ENCODE data around the gene ADAT1.

The ADAT1 gene

DNA sequence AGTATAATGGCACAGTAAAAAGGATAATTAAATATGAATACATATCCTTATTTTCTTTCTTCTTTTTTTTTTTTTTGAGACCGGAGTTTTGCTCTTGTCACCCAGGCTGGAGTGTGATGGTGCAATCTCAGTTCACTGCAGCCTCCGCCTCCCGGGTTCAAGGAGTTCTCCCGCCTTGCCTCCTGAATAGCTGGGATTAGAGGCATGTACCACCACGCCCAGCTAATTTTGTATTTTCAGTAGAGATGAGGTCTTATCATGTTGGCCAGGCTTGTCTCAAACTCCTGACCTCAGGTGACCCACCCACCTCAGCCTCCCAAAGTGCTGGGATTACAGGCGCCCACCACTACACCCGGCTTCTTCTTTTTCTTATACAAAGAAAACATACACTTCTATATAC lies 44.9 kb downstream of the ADAT1 start:
- no peaks in the 10 kb centered on the region for H3K9me3 ChIP-seq (ENCODE audit: control insufficient read depth, insufficient read depth, low read depth, low read length)
- peaks cover 20 to 67% of the 10 kb centered on the region in 2 experiments for H3K36me3 ChIP-seq (ENCODE audit: control insufficient read depth in 2 of 2, insufficient read depth in 1 of 2, low read length in 2 of 2)
- H3K4me3 ChIP-seq (ENCODE audit: low read depth, low read length) = no peak overlapping the region
- H3K27ac ChIP-seq (ENCODE audit: extremely low read depth, low read depth, low read length) = no peak overlapping the region
- TF ChIP-seq ZNF248 (tag by site-specific recombination; IDR thresholded peaks at IDR 0.05) (no peak), MYNN (tag by site-specific recombination; IDR thresholded peaks at IDR 0.05; ENCODE audit: borderline replicate concordance) (no peak), SCRT2 (tag by site-specific recombination; IDR thresholded peaks at IDR 0.05) (no peak)
- ChIA-PET CTCF (interaction anchor here (0.7 to 1.1 kb wide), 2 partner anchors 45 to 71 kb away, joined by 3 read pairs; partner anchors contain the start of gene ADAT1), POLR2A (no interaction called here)
- H3K4me1 ChIP-seq (ENCODE audit: control insufficient read depth, insufficient read depth, low read length) = no peaks in the 10 kb centered on the region

DNA sequence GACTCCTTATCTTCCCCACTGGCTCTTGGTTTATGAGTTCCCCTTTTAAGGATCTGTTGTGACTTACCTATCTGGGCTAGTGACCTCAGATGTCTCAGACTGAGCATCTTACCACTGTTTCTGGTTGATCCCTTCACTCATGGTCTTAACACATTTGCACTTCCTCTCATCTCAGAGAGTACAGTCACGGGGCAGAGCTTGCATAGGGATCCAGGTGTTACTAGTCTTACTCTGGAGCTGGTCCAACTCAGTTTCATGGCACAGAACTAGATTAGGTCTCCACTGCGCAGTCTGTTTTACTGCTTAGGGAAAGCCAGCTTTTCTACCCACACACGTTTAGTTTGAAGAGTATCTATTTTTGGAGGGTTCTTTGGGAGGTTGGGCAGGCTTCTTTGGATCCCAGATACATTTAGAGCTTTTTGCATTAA lies 46.7 kb downstream of the ADAT1 start:
- Histone ChIP-seq H3K9me3 (ENCODE audit: control insufficient read depth, insufficient read depth, low read depth, low read length) (no peaks in the 10 kb centered on the region), H3K4me1 (ENCODE audit: control insufficient read depth, insufficient read depth, low read length) (no peaks in the 10 kb centered on the region), H3K36me3 (ENCODE audit: control insufficient read depth in 2 of 2, insufficient read depth in 1 of 2, low read length in 2 of 2) (peaks cover 27 to 85% of the 10 kb centered on the region in 2 experiments), H3K27ac (ENCODE audit: extremely low read depth, low read depth, low read length) (no peak overlapping the region), H3K4me3 (ENCODE audit: low read depth, low read length) (no peak overlapping the region)
- POLR2A ChIA-PET = no interaction called here
- TF ChIP-seq ZNF785 (tag by site-specific recombination; IDR thresholded peaks at IDR 0.05) (no peak), ZNF112 (tag by site-specific recombination; IDR thresholded peaks at IDR 0.05) (no peak), KLF7 (tag by site-specific recombination; IDR thresholded peaks at IDR 0.05; ENCODE audit: borderline replicate concordance) (no peak), ZNF292 (tag by site-specific recombination; IDR thresholded peaks at IDR 0.05; ENCODE audit: borderline replicate concordance, low read depth) (no peak), ZNF354C (tag by site-specific recombination; IDR thresholded peaks at IDR 0.05; ENCODE audit: borderline replicate concordance, low read depth) (no peak), ZEB2 (tag by site-specific recombination; IDR thresholded peaks at IDR 0.05) (no peak), RBAK (tag by site-specific recombination; IDR thresholded peaks at IDR 0.05) (no peak), ZSCAN16 (tag by site-specific recombination; IDR thresholded peaks at IDR 0.05) (no peak), SCRT2 (tag by site-specific recombination; IDR thresholded peaks at IDR 0.05) (no peak), HOXC10 (CRISPR knock-in tag; IDR thresholded peaks at IDR 0.05) (no peak), ZNF629 (tag by site-specific recombination; IDR thresholded peaks at IDR 0.05) (no peak), ZNF404 (tag by site-specific recombination; IDR thresholded peaks at IDR 0.05) (no peak), FEZF1 (tag by site-specific recombination; IDR thresholded peaks at IDR 0.05) (no peak), ZNF214 (tag by site-specific recombination; IDR thresholded peaks at IDR 0.05; ENCODE audit: borderline replicate concordance) (no peak), ZNF707 (tag by site-specific recombination; IDR thresholded peaks at IDR 0.05) (no peak)
- TF ChIP-seq, protein P1, sequence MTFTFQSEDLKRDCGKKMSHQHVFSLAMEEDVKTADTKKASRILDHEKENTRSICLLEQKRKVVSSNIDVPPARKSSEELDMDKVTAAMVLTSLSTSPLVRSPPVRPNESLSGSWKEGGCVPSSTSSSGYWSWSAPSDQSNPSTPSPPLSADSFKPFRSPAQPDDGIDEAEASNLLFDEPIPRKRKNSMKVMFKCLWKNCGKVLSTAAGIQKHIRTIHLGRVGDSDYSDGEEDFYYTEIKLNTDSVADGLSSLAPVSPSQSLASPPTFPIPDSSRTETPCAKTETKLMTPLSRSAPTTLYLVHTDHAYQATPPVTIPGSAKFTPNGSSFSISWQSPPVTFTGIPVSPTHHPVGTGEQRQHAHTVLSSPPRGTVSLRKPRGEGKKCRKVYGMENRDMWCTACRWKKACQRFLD (tag by site-specific recombination; IDR thresholded peaks at IDR 0.05) = no peak
- TF ChIP-seq, protein P2, sequence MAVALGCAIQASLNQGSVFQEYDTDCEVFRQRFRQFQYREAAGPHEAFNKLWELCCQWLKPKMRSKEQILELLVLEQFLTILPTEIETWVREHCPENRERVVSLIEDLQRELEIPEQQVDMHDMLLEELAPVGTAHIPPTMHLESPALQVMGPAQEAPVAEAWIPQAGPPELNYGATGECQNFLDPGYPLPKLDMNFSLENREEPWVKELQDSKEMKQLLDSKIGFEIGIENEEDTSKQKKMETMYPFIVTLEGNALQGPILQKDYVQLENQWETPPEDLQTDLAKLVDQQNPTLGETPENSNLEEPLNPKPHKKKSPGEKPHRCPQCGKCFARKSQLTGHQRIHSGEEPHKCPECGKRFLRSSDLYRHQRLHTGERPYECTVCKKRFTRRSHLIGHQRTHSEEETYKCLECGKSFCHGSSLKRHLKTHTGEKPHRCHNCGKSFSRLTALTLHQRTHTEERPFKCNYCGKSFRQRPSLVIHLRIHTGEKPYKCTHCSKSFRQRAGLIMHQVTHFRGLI (tag by site-specific recombination; IDR thresholded peaks at IDR 0.05) = no peak
- CTCF ChIA-PET = interaction anchor here (1.0 to 1.5 kb wide), 2 partner anchors 59 to 104 kb away, joined by 3 to 8 read pairs; no protein-coding TSS in a partner anchor

DNA sequence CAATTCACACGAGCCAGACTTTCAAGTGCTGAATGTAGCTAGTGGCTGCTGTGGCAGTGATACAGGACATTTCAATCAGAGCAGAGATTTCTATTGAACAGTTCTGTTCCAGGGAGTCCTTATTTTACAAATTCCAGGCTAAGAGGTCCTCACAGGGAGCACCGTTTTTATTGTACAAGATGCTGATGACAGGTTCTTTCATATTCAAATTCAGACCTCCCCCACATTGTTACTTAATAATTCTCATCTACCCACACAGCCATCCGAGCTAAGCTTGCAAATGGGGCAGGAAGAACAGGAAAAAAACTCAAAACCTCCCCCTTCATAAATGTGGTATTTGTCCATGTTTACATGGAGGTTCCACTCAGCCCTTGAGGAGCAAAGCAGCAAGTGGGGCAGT lies 47.1 kb downstream of the ADAT1 start:
- ChIA-PET CTCF (interaction anchor here (1.0 to 1.5 kb wide), 2 partner anchors 58 to 103 kb away, joined by 3 to 8 read pairs; no protein-coding TSS in a partner anchor), POLR2A (no interaction called here)
- Histone ChIP-seq H3K4me1 (ENCODE audit: control insufficient read depth, insufficient read depth, low read length) (no peaks in the 10 kb centered on the region), H3K27ac (ENCODE audit: extremely low read depth, low read depth, low read length) (no peak overlapping the region), H3K9me3 (ENCODE audit: control insufficient read depth, insufficient read depth, low read depth, low read length) (no peaks in the 10 kb centered on the region), H3K36me3 (ENCODE audit: control insufficient read depth in 2 of 2, insufficient read depth in 1 of 2, low read length in 2 of 2) (peaks cover 32 to 90% of the 10 kb centered on the region in 2 experiments), H3K4me3 (ENCODE audit: low read depth, low read length) (no peak overlapping the region)
- TF ChIP-seq ZEB2 (tag by site-specific recombination; IDR thresholded peaks at IDR 0.05) = no peak
- no peak for TF ChIP-seq ZNF416 (tag by site-specific recombination; IDR thresholded peaks at IDR 0.05)
- TF ChIP-seq ZBTB20 (tag by site-specific recombination; IDR thresholded peaks at IDR 0.05) = no peak
- TF ChIP-seq, protein P3, sequence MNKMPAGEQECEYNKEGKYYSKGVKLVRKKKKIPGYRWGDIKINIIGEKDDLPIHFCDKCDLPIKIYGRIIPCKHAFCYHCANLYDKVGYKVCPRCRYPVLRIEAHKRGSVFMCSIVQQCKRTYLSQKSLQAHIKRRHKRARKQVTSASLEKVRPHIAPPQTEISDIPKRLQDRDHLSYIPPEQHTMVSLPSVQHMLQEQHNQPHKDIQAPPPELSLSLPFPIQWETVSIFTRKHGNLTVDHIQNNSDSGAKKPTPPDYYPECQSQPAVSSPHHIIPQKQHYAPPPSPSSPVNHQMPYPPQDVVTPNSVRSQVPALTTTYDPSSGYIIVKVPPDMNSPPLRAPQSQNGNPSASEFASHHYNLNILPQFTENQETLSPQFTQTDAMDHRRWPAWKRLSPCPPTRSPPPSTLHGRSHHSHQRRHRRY (tag by site-specific recombination; IDR thresholded peaks at IDR 0.05) = no peak
- no peak for TF ChIP-seq ZNF155 (tag by site-specific recombination; IDR thresholded peaks at IDR 0.05)
- TF ChIP-seq ZNF514 (tag by site-specific recombination; IDR thresholded peaks at IDR 0.05) = no peak
- no peak for TF ChIP-seq ZNF654 (tag by site-specific recombination; IDR thresholded peaks at IDR 0.05; ENCODE audit: low read depth)
- TF ChIP-seq GFI1B (tag by site-specific recombination; IDR thresholded peaks at IDR 0.05) = no peak
- TF ChIP-seq ZNF76 (tag by site-specific recombination; IDR thresholded peaks at IDR 0.05; ENCODE audit: borderline replicate concordance, low read depth) = no peak
- no peak for TF ChIP-seq HOXA7 (CRISPR knock-in tag; IDR thresholded peaks at IDR 0.05; ENCODE audit: borderline replicate concordance)
- no peak for TF ChIP-seq ZNF621 (tag by site-specific recombination; IDR thresholded peaks at IDR 0.05)
- TF ChIP-seq ZNF311 (tag by site-specific recombination; IDR thresholded peaks at IDR 0.05; ENCODE audit: borderline replicate concordance) = no peak
